Neural crest cell (in vitro differentiated cells): Measurements from ENCODE around the gene PLXNA3. TPM values are rescaled to one million over a fixed set of nuclear protein-coding genes. Genes with fewer than 3 reads are reported as not detected.

Experiments used
- DNase-seq: peaks from one replicate; pipeline ENCODE4 v3.0.0; 2021; ENCODE audit warnings: low read depth, mixed read lengths, low spot score
- H3K27ac Mint-ChIP-seq: one replicate; pipeline ENCODE4 v1.8.0; 2021; ENCODE audit warnings: mild to moderate bottlenecking, mixed read lengths; ENCODE audit not compliant: unreplicated experiment
- H3K27me3 Mint-ChIP-seq: 2 replicates; pipeline ENCODE4 v1.8.0; 2021; ENCODE audit warnings: low read depth, mild to moderate bottlenecking, mixed read lengths
- H3K36me3 Mint-ChIP-seq: 2 replicates; pipeline ENCODE4 v1.8.0; 2021; ENCODE audit warnings: low read depth, mild to moderate bottlenecking, mixed read lengths
- H3K4me1 Mint-ChIP-seq: 2 replicates; pipeline ENCODE4 v1.8.0; 2021; ENCODE audit warnings: mixed read lengths
- H3K4me3 Mint-ChIP-seq: one replicate; pipeline ENCODE4 v1.8.0; 2021; ENCODE audit warnings: mild to moderate bottlenecking, mixed read lengths
- H3K9me3 Mint-ChIP-seq: 2 replicates; pipeline ENCODE4 v1.8.0; 2021; ENCODE audit warnings: mixed read lengths
- CTCF ChIP-seq: fragments of 200-600 bp; sonication (generic); conservative IDR thresholded peaks from 2 replicates; pipeline ENCODE4 v1.5.0; 2021; ENCODE audit warnings: antibody characterized with exemption, mild to moderate bottlenecking
- total RNA-seq: library from RNA; stranded (reverse); gene quantifications from 2 replicates; pipeline ENCODE4 v1.2.1, GENCODE V29; 2021

Gene PLXNA3
- total RNA-seq, 1 donor from 2014 or later, result 75.1 TPM

GRCh38 chrX:154477891-154478477 lies 19.9 kb downstream of the PLXNA3 start:
- Mint-ChIP-seq H3K9me3 (no peaks in the 10 kb centered on the region), H3K4me3 (peak overlapping the region; percentile 87), H3K27ac (no peak overlapping the region), H3K27me3 (no peaks in the 10 kb centered on the region), H3K4me1 (no peaks in the 10 kb centered on the region), H3K36me3 (peaks cover 9% of the 10 kb centered on the region)
- no peak for DNase-seq
- no peak for TF ChIP-seq CTCF

- Mint-ChIP-seq H3K27me3 (no peaks in the 10 kb centered on the region), H3K9me3 (no peaks in the 10 kb centered on the region), H3K4me1 (no peaks in the 10 kb centered on the region), H3K4me3 (peak within 1 kb of the TSS; percentile 87), H3K27ac (no peak within 1 kb of the TSS), H3K36me3 (peaks cover 10% of the 10 kb centered on the region)
- no peak for TF ChIP-seq CTCF
- DNase-seq, result peak; percentile 91
Measured at GRCh38 chrX:154478728-154479622, 20.9 kb downstream of the PLXNA3 start, which contains the start of gene LAGE3. TSS of gene LAGE3 (minus strand) at chrX:154479281. CDS start at chrX:154478915, 366 bp downstream.

- Mint-ChIP-seq H3K4me1 (no peaks in the 10 kb centered on the region), H3K4me3 (peak overlapping the region; percentile 49), H3K36me3 (peaks cover 10% of the 10 kb centered on the region), H3K27me3 (no peaks in the 10 kb centered on the region), H3K9me3 (no peaks in the 10 kb centered on the region), H3K27ac (no peak overlapping the region)
- no peak for TF ChIP-seq CTCF
- DNase-seq, result no peak
Measured at GRCh38 chrX:154481195-154481594, 23.1 kb downstream of the PLXNA3 start.

- Mint-ChIP-seq H3K4me3 (peak overlapping the region; percentile 79), H3K27me3 (no peaks in the 10 kb centered on the region), H3K27ac (peak overlapping the region; percentile 19), H3K9me3 (no peaks in the 10 kb centered on the region), H3K4me1 (no peaks in the 10 kb centered on the region), H3K36me3 (peaks cover 10% of the 10 kb centered on the region)
- no peak for TF ChIP-seq CTCF
- no peak for DNase-seq
Measured at GRCh38 chrX:154481911-154482601, 24.0 kb downstream of the PLXNA3 start.

GRCh38 chrX:154482786-154483185 lies 24.7 kb downstream of the PLXNA3 start:
- no peak for TF ChIP-seq CTCF
- H3K36me3 Mint-ChIP-seq, result peaks cover 11% of the 10 kb centered on the region
- DNase-seq, result no peak

More at GRCh38 chrX:154482786-154483185, 24.7 kb downstream of the PLXNA3 start:
- no peaks in the 10 kb centered on the region for H3K9me3 Mint-ChIP-seq
- H3K4me3 Mint-ChIP-seq, result peak overlapping the region; percentile 79
- no peak overlapping the region for H3K27ac Mint-ChIP-seq
- H3K4me1 Mint-ChIP-seq, result no peaks in the 10 kb centered on the region
- H3K27me3 Mint-ChIP-seq, result no peaks in the 10 kb centered on the region
